SKM-1 (cell line): ENCODE data around the gene METTL22.
"Not testable (repeated sequence)": the region's sequence is repeated elsewhere in the genome, so short reads cannot be mapped to it uniquely, and the experiment has no call there.

Experiments used
- DNase-seq: peaks from one replicate; lab custom pipeline; 2025; ENCODE audit not compliant: unreplicated experiment; lab: John Stamatoyannopoulos, UW

METTL22 gene

GRCh38 chr16:8631373-8631772, 9.9 kb downstream of the METTL22 start:
- DNase-seq: no peak

DNA sequence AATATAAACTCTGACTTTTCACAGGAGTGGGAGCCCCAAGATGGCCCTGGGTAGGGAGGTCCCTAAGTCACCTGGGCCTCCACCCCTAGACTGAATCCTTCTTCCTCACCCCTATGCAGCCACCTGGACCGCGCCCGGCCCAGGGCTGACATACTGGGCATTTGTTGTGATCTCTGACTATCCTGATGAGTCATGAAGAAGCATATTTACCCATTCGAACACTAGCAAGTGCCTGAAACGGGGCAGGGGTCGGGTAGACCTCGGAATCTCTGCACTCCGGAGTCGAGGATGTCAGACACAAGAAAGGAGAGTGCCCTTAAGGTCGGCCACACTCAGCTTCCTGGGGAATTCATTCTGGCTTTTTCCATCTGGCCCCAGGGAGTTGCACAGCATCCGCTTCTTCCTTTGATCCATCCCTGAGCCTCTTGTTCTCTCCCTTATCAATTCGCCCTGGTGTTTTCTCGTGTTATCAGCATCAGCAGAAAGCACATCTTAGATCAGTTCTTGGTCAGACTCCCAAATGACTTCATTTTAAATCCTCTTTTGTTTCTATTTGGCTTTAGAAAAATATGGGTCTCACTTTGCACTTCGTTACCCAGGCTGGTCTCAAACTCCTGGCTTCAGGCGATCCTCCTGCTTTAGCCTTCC, 10.4 kb downstream of the METTL22 start:
- no peak for DNase-seq

DNA sequence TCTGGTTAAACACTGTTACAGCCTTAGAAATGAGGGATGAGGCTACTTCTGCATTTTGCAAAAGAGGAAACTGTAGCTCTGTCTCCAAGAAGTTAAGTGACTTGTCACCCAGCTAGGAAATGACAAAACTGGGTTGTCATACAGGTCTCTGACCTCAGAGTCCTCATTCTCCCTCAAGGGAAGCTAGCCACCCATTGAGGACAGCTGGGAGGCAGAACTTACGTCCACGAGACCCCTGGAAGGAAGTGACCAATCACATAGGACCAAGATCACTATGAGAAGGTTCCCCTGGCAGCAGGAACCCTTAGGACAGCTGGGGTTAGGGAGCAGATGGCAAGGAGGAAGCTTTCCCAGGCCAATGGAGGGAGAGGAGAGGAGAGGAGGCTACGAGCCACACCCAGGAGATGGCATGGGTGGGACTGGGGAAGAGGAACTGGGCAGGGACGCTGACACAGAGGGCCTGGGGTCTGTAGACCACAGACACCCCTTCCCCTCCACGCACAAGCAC, 11.2 kb downstream of the METTL22 start:
- DNase-seq: peak; percentile 94

DNA sequence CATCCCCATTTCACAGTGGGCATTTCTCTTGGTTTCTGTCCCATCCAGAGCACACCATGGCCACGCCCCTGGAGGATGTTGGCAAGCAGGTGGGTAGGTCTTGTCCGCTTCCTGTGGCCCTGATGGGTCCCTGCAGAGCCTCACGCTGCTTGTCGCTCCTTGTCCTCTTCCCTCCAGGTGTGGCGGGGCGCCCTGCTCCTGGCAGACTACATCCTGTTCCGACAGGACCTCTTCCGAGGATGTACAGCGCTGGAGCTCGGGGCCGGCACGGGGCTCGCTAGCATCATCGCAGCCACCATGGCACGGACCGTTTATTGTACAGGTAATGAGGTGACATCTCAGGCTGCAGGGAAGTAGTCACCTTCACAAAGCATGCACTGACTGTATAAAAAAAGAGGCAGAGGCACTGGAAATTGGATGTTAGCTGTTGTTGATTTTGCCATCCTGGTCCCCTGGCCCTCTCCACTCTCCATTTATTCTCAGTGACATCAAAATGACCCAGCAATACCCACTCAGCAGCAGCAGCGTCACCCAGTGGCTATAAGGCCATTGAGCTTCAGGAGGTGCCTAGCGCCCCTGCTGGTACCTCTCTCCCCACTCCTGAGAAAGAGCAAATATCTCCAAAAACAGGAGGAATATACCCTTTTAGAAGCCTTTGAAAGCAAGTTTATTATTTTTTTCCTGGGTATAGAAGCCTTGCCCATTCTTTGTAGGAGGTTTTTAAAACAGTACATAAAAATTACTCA, 13.7 kb downstream of the METTL22 start:
- DNase-seq: no peak

DNA sequence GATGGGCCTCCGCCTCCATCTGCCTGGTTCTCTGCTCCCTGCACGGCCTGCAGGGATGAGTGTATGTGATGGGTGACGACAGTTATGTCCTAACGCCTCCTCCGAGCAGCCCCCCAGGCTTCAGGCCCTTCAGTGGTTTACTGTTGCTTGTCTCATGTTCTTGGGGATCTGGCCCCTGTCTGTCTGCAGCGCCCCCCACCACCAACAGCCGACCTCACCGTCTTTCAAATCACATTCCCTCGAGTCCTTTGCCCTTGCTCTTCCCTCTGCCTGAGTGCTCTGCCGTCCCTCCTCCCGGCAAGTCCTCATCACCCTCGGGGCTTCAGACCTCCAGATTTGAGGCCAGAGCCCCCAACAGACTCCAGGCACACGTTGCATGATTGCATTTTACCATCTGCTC, 18.2 kb downstream of the METTL22 start:
- no peak for DNase-seq

- no peak for DNase-seq
Measured at GRCh38 chr16:8641671-8642070, 20.2 kb downstream of the METTL22 start.

DNA sequence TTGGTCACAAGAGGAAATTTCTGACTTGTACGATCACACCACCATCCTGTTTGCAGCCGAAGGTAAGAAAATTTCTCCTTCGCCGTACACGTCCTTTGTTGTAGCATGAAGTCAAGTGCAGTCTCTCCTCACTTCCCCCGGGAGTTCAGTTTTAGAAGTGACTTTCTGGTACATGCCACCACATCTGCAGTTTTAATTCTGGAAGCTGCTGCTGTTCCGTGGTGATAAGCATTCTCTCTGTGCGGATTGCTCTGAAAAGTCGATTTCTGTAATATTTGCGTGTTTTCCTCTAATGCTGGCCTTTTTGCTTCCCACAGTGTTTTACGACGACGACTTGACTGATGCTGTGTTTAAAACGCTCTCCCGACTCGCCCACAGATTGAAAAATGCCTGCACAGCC, 20.6 kb downstream of the METTL22 start:
- no peak for DNase-seq

DNA sequence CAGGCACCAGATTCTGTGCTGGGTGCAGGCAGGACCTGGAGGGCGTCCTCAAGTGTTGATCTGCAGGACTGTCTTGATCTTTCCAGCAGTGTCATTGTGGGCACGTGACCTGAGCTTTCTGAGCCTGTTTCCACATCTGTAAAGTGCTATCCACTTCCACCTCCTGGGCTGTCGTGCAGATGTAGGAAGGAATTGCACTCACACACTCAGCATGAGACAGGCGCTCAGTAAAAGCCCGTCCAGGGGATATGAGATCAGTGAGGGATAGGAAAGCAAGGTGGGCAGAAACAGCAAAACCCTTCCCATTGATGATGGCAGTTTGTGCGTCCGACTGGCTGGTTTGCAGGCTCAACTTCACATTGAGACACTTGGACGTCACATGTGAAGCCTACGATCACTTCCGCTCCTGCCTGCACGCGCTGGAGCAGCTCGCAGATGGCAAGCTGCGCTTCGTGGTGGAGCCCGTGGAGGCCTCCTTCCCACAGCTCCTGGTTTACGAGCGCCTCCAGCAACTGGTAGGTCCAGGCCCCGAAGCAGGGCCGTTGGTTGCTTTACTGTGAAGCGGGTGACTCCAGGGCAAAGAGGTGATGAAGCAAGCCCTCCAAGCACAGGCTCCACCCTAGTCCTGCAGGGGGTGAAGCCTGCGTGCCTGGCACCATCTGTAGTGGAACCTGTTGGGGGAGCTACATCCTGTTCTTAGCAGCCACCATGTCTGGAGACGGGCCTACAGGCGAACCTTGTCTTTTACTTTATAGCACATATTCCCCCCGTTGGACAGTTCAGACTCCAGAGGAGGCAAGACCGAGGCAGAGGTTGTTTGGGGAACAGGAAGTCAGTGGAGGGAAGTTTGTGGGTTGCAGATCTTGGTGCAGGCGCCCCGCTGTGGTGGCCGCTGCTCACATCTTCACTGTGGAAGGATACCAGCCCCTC, 23.0 kb downstream of the METTL22 start:
- peak; percentile 93 for DNase-seq

GRCh38 chr16:8645141-8645521, 23.6 kb downstream of the METTL22 start:
- DNase-seq: no peak

DNA sequence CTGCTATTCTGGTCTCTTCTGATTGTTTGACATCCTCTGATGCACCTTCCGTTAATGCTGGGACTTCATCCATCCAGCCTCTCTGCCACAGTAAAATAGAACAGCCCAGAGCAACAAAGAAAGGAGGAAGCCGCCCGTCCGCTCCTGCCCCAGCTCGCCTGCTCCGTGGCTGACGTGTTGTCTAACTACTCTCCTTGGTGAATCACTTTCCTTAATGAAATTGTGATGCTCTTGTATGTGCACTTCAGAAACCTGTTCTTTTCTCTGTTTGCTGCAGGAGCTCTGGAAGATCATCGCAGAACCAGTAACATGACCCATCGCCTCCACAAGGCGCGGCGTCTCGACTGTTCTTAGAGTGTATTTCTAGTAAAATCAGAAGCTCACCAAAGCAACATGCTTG, 24.3 kb downstream of the METTL22 start:
- no peak for DNase-seq

DNA sequence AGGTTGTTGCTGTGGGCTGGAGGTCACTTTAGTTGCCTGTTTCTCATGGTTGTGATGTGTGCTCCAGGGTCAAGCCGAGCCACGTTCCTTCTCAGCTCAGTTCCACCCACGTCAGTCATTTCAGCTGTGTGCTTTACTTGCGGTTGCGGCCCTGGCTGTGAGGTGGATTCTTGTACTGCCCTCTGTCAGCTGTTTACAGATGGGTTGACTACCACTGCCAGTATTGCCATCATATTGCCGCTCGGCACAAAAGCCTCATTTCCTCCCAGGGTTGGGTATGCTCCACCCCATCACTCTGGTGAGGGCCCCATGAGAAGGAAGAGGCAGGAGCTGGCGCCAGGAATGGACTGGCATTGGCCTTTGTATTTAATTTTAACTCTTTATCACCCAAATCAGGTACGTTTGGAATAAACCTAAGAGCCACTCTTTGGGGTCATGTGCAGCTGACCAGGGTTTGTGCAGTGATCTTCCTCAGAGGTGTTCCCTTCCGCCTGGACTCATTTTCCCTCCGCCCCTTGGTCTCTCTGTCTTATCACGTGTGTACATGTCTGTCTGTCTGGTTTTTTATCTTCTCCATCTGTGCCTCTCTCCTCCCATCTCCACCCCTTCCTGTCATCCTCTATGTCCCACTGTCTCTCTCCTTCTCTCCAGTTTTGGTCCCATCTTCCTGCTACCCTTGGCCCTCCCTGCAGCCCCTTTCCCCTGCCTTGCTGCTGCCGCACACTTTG, 25.0 kb downstream of the METTL22 start:
- no peak for DNase-seq

- DNase-seq: no peak
Measured at GRCh38 chr16:8647721-8648318, 26.3 kb downstream of the METTL22 start.

DNA sequence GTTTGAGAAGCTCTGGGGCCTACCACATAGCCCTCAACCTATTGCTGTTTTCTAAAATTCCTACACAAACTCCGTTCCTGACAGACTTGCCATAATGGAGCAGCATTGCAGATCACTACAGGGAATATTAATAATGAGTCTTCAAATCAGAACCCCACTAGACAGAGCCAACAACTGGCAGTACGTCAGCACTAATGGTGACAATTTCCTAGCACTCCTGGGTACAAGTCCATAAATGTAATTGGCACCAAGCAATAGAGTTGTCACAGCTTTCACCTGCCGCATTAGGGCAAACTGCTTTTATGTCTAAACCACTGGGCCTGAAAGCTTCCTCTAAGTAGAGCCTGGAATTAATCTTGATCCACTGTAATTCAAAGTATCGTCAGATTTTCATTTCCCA, 27.4 kb downstream of the METTL22 start:
- DNase-seq: no peak

- DNase-seq: no peak
Measured at GRCh38 chr16:8649829-8650554, 28.5 kb downstream of the METTL22 start.

GRCh38 chr16:8651958-8652357, 30.5 kb downstream of the METTL22 start:
- DNase-seq: not testable (repeated sequence)

- DNase-seq: peak; percentile 41
Measured at GRCh38 chr16:8655184-8655717, 33.8 kb downstream of the METTL22 start.

GRCh38 chr16:8656376-8656775, 34.9 kb downstream of the METTL22 start:
- no peak for DNase-seq

DNA sequence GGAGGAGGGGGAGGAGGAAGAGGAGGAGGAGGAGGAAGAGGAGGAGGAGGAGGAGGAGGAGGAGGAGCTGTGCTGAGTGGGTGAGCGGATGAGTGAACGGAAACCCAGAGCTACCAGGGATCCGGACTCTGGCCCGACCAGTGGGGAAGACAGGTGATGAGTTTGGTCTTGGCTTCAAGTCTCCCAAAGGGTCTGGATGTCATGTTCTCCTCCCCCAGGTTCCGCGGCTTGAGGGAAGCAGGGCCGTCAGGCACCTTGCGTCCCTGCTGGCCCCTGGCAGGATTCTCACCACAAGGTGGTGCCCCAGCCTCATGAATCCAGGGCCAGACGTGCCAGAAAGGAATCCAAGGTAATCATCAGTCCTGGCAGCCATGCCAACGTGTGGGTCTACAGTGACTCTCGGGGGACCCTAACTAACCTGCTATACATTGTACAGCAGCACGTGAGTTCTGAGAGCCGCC, 39.4 kb downstream of the METTL22 start:
- no peak for DNase-seq

DNA sequence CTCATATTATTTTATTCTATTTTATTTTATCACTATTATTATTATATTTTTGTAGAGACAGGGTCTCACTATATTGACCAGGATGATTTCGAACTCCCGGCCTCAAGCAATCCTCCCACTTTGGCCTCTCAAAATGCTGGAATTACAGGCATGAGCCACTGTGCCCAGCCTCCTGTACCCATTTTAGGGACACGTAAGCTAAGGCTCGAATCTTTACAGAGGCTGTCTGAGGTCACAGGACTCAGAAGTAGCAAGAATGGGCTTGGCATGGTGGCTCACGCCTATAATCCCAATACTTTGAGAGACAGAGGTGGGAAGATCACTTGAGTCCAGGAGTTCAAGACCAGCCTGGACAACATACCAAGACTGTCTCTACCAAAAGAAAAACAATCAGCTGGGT, 40.2 kb downstream of the METTL22 start:
- no peak for DNase-seq
